Measurements from ENCODE around the gene NAV2.
A peak's percentile ranks its signal among the peaks of the same experiment; 100 is the strongest.

NAV2 gene

GRCh38 chr11:20109731-20110445, 397.3 kb downstream of the NAV2 start:
- no peak for TF ChIP-seq CTCF (conservative IDR thresholded peaks at IDR 0.05; ENCODE audit: low read depth)
- POLR2A ChIA-PET (ENCODE audit: low non-redundant PET), result no interaction called here
- no peak for DNase-seq (ENCODE audit: low spot score)
- H3K27ac ChIP-seq, result peak overlapping the region; percentile 99
- CTCF ChIA-PET, result interaction anchor here (0.7 to 1.7 kb wide), 6 partner anchors 12 to 556 kb away, joined by 3 to 9 read pairs (median 4); no protein-coding TSS in a partner anchor

- peak; percentile 71 for DNase-seq (ENCODE audit: low spot score)
- peak; percentile 87 for TF ChIP-seq CTCF (conservative IDR thresholded peaks at IDR 0.05; ENCODE audit: low read depth)
- CTCF ChIA-PET, result interaction anchor here (0.6 to 1.7 kb wide), 12 partner anchors 12 to 557 kb away, joined by 3 to 9 read pairs (median 4); no protein-coding TSS in a partner anchor
- POLR2A ChIA-PET (ENCODE audit: low non-redundant PET), result interaction anchor here (0.8 kb wide), 1 partner anchor 18 kb away, joined by 3 read pairs; no protein-coding TSS in a partner anchor
- peak overlapping the region; percentile 99 for H3K27ac ChIP-seq
Measured at GRCh38 chr11:20110908-20111669, 398.5 kb downstream of the NAV2 start.

- H3K27ac ChIP-seq, result peak overlapping the region; percentile 99
- TF ChIP-seq CTCF (conservative IDR thresholded peaks at IDR 0.05; ENCODE audit: low read depth), result no peak
- ChIA-PET CTCF (interaction anchor here (0.7 to 1.7 kb wide), 7 partner anchors 11 to 160 kb away, joined by 3 to 10 read pairs (median 4); no protein-coding TSS in a partner anchor), POLR2A (ENCODE audit: low non-redundant PET) (interaction anchor here (0.5 to 1.0 kb wide), 2 partner anchors 56 to 93 kb away, joined by 4 read pairs; no protein-coding TSS in a partner anchor)
- no peak for DNase-seq (ENCODE audit: low spot score)
Measured at GRCh38 chr11:20111871-20112270, 399.2 kb downstream of the NAV2 start.

- CTCF ChIA-PET, result interaction anchor here (0.7 to 1.6 kb wide), 4 partner anchors 10 to 23 kb away, joined by 4 to 10 read pairs (median 4); no protein-coding TSS in a partner anchor
- POLR2A ChIA-PET (ENCODE audit: low non-redundant PET), result interaction anchor here (0.5 to 1.0 kb wide), 2 partner anchors 56 to 94 kb away, joined by 4 read pairs; no protein-coding TSS in a partner anchor
- TF ChIP-seq CTCF (conservative IDR thresholded peaks at IDR 0.05; ENCODE audit: low read depth), result no peak
- H3K27ac ChIP-seq, result peak overlapping the region; percentile 99
- peak; percentile 95 for DNase-seq (ENCODE audit: low spot score)
Measured at GRCh38 chr11:20112291-20113148, 399.9 kb downstream of the NAV2 start.

- peak overlapping the region; percentile 99 for H3K27ac ChIP-seq
- peak; percentile 25 for DNase-seq (ENCODE audit: low spot score)
- ChIA-PET POLR2A (ENCODE audit: low non-redundant PET) (interaction anchor here (1.0 kb wide), 1 partner anchor 57 kb away, joined by 4 read pairs; no protein-coding TSS in a partner anchor), CTCF (interaction anchor here (0.7 to 1.6 kb wide), 2 partner anchors 20 to 23 kb away, joined by 4 to 10 read pairs; no protein-coding TSS in a partner anchor)
- TF ChIP-seq CTCF (conservative IDR thresholded peaks at IDR 0.05; ENCODE audit: low read depth), result no peak
Measured at GRCh38 chr11:20113149-20113438, 400.5 kb downstream of the NAV2 start.
